GM19240 (cell line): Measurements from ENCODE around the gene PPM1H.

Experiments
- DNase-seq: peaks from one replicate; pipeline ENCODE4 v3.0.0; 2011; ENCODE audit warnings: low spot score; ENCODE audit not compliant: insufficient read length

Gene PPM1H

GRCh38 chr12:62800707-62801400, 134.1 kb downstream of the PPM1H start:
- no peak for DNase-seq

- DNase-seq: no peak
Observed at GRCh38 chr12:62799766-62800406, 135.1 kb downstream of the PPM1H start.

- peak; percentile 66 for DNase-seq
Observed at GRCh38 chr12:62799126-62799736, 135.7 kb downstream of the PPM1H start.

GRCh38 chr12:62794218-62794583, 140.7 kb downstream of the PPM1H start:
- no peak for DNase-seq

GRCh38 chr12:62793256-62794217, 141.4 kb downstream of the PPM1H start:
- DNase-seq: no peak

- DNase-seq: no peak
Observed at GRCh38 chr12:62792236-62792870, 142.6 kb downstream of the PPM1H start.

- DNase-seq: no peak
Observed at GRCh38 chr12:62789851-62790250, 145.1 kb downstream of the PPM1H start.

GRCh38 chr12:62787611-62788010, 147.3 kb downstream of the PPM1H start:
- no peak for DNase-seq

- DNase-seq: no peak
Observed at GRCh38 chr12:62787023-62787422, 147.9 kb downstream of the PPM1H start.

- DNase-seq: no peak
Observed at GRCh38 chr12:62785941-62786559, 148.9 kb downstream of the PPM1H start.

GRCh38 chr12:62784576-62784975, 150.4 kb downstream of the PPM1H start:
- no peak for DNase-seq

GRCh38 chr12:62783881-62784280, 151.1 kb downstream of the PPM1H start:
- no peak for DNase-seq

GRCh38 chr12:62781136-62781880, 153.6 kb downstream of the PPM1H start:
- no peak for DNase-seq

GRCh38 chr12:62779488-62779887, 155.5 kb downstream of the PPM1H start:
- no peak for DNase-seq

- no peak for DNase-seq
Observed at GRCh38 chr12:62778187-62778586, 156.8 kb downstream of the PPM1H start.

- DNase-seq: no peak
Observed at GRCh38 chr12:62776997-62777396, 158.0 kb downstream of the PPM1H start.

GRCh38 chr12:62776575-62776974, 158.4 kb downstream of the PPM1H start:
- DNase-seq: no peak

- no peak for DNase-seq
Observed at GRCh38 chr12:62774794-62775193, 160.2 kb downstream of the PPM1H start.

GRCh38 chr12:62772416-62772955, 162.5 kb downstream of the PPM1H start:
- no peak for DNase-seq

GRCh38 chr12:62771828-62772227, 163.1 kb downstream of the PPM1H start:
- no peak for DNase-seq
